Transverse colon (tissue), 4 donors: ENCODE data around the gene MTRF1L.

Source experiments
- EP300 ChIP-seq: sonication (generic); formaldehyde crosslinking; IDR thresholded peaks from one replicate; pipeline ENCODE4 v1.6.1; 2017; ENCODE audit warnings: antibody characterized with exemption, low read depth
- POLR2A ChIP-seq: fragments of 450-650 bp; IDR thresholded peaks from one replicate; pipeline ENCODE4 v1.6.1; 2016; ENCODE audit warnings: antibody characterized with exemption, mild to moderate bottlenecking, moderate library complexity
- POLR2AphosphoS5 ChIP-seq, 3 donors: sonication (generic); formaldehyde crosslinking; IDR thresholded peaks; one replicate each; pipeline ENCODE4 v1.6.1; 2016; ENCODE audit warnings: antibody characterized with exemption in 3 of 3
- TF ChIP-seq, protein P1 (sequence below), 5 experiments: fragments of 200-600 bp in 3 of 5; fragments of 450-650 bp in 2 of 5; sonication (generic) in 3 of 5; IDR thresholded peaks; 1 replicate in 2 of 5; 2 replicates in 3 of 5; pipeline ENCODE4 v1.5.1; 2016 to 2017; ENCODE audit warnings: antibody characterized with exemption in 5 of 5, inconsistent platforms in 3 of 5, mild to moderate bottlenecking in 2 of 5, moderate library complexity in 1 of 5

DNA sequence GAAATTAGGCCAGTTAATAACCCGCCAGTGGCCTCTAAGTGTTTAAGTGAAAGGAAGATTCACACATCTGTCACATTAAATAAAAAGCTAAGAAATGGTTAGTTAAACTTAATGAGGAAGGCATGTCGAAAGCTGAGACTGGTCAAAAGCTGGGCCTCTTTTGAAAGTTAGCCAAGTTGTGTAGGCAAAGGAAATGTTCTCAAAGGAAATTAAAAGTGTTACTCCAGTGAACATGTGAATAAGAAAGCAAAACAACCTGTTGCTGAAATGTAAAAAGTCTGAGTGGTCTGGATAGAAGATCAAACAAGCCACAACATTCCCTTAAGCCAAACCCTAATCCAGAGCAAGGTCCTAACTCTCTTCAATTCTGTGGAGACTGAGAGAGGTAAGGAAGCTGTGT lies 10.9 kb upstream of the MTRF1L start:
- no peak for TF ChIP-seq POLR2A
- TF ChIP-seq, protein P1, sequence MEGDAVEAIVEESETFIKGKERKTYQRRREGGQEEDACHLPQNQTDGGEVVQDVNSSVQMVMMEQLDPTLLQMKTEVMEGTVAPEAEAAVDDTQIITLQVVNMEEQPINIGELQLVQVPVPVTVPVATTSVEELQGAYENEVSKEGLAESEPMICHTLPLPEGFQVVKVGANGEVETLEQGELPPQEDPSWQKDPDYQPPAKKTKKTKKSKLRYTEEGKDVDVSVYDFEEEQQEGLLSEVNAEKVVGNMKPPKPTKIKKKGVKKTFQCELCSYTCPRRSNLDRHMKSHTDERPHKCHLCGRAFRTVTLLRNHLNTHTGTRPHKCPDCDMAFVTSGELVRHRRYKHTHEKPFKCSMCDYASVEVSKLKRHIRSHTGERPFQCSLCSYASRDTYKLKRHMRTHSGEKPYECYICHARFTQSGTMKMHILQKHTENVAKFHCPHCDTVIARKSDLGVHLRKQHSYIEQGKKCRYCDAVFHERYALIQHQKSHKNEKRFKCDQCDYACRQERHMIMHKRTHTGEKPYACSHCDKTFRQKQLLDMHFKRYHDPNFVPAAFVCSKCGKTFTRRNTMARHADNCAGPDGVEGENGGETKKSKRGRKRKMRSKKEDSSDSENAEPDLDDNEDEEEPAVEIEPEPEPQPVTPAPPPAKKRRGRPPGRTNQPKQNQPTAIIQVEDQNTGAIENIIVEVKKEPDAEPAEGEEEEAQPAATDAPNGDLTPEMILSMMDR (IDR thresholded peaks at IDR 0.05) = no peak
- TF ChIP-seq POLR2AphosphoS5 (IDR thresholded peaks at IDR 0.05) = no peak
- TF ChIP-seq EP300 = no peak
